Tibial nerve (tissue), 4 donors: ENCODE data around the gene MMP26. TPM values are rescaled to one million over a fixed set of nuclear protein-coding genes. Genes with fewer than 3 reads are reported as not detected.

Experiments
- DNase-seq, 2 donors: peaks; one replicate each; pipeline ENCODE4 v3.0.0-alpha.2; 2019; ENCODE audit warnings: low spot score in 2 of 2
- H3K27ac ChIP-seq, 4 donors: fragments of 200-600 bp; sonication (generic) in 3 of 4; one replicate each; pipeline ENCODE4 v1.5.1; 2017 to 2019; ENCODE audit warnings: mild to moderate bottlenecking in 1 of 4
- H3K27me3 ChIP-seq, 2 donors: fragments of 200-600 bp; sonication (generic) in 1 of 2; one replicate each; pipeline versions ENCODE4 v1.5.1 to v1.6.0; 2017 to 2019
- H3K36me3 ChIP-seq, 3 donors: fragments of 200-600 bp; sonication (generic); one replicate each; pipeline ENCODE4 v1.5.1; 2018 to 2019
- H3K4me1 ChIP-seq, 4 donors: fragments of 200-600 bp; sonication (generic) in 3 of 4; one replicate each; pipeline ENCODE4 v1.5.1; 2017 to 2019
- H3K4me3 ChIP-seq, 4 donors: fragments of 200-600 bp; sonication (generic) in 3 of 4; one replicate each; pipeline ENCODE4 v1.5.1; 2017 to 2019; ENCODE audit warnings: mild to moderate bottlenecking in 1 of 4, moderate library complexity in 1 of 4
- H3K9me3 ChIP-seq, 4 donors: fragments of 200-600 bp; sonication (generic) in 3 of 4; one replicate each; pipeline ENCODE4 v1.5.1; 2017 to 2019
- EP300 ChIP-seq, 2 donors: sonication (generic); formaldehyde crosslinking; IDR thresholded peaks; one replicate each; pipeline ENCODE4 v1.6.1; 2017; ENCODE audit warnings: antibody characterized with exemption in 2 of 2, mild to moderate bottlenecking in 1 of 2
- POLR2A ChIP-seq, 2 donors: fragments of 450-650 bp; IDR thresholded peaks; one replicate each; pipeline ENCODE4 v1.6.1; 2017; ENCODE audit warnings: antibody characterized with exemption in 2 of 2, mild to moderate bottlenecking in 2 of 2, moderate library complexity in 2 of 2
- WGBS, 2 donors: methylation state at CpG; one replicate each; pipeline ENCODE4 v1.1.5; 2018; 5-methylcytosine and 5-hydroxymethylcytosine counted together
- total RNA-seq, 4 donors: library from RNA; depleted of rRNA; stranded (reverse); fragments of >200 nt; gene quantifications; one replicate each; pipeline ENCODE4 v1.1.0, GENCODE V29; 2016
- TF ChIP-seq, protein P1 (sequence below), 5 experiments: fragments of 200-600 bp in 3 of 5; fragments of 450-650 bp in 2 of 5; sonication (generic) in 3 of 5; IDR thresholded peaks; one replicate each; pipeline ENCODE4 v1.5.1; 2016 to 2019; ENCODE audit warnings: antibody characterized with exemption in 5 of 5, mild to moderate bottlenecking in 3 of 5, moderate library complexity in 2 of 5

Gene MMP26
- total RNA-seq, 4 donors from 2014 or later, result not detected

DNA sequence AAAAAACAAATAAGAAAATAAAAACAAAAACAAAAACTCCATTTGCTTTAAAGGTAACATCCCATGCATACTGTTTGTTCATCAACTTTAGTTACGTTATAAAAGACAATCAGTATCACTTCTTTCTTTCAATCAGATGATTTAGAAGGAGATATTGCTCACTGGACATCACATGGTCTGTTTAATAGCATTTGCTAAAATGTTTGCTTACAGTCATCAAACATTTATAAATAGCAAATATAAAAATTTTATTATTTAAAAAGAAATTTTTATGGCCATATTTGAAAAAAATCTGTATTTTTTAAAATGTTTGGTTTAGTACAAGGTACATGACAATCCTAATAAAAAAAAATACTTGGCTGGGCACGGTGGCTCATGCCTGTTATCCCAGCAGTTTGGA lies 22.6 kb downstream of the MMP26 start:
- 86 to 91% methylated on average over 2 of the region's 2 CpGs for WGBS, 2 donors
- H3K4me1 ChIP-seq, result no peaks in the 10 kb centered on the region
- H3K27me3 ChIP-seq, result no peaks in the 10 kb centered on the region
- no peaks in the 10 kb centered on the region for H3K9me3 ChIP-seq
- DNase-seq, result no peak
- TF ChIP-seq, protein P1, sequence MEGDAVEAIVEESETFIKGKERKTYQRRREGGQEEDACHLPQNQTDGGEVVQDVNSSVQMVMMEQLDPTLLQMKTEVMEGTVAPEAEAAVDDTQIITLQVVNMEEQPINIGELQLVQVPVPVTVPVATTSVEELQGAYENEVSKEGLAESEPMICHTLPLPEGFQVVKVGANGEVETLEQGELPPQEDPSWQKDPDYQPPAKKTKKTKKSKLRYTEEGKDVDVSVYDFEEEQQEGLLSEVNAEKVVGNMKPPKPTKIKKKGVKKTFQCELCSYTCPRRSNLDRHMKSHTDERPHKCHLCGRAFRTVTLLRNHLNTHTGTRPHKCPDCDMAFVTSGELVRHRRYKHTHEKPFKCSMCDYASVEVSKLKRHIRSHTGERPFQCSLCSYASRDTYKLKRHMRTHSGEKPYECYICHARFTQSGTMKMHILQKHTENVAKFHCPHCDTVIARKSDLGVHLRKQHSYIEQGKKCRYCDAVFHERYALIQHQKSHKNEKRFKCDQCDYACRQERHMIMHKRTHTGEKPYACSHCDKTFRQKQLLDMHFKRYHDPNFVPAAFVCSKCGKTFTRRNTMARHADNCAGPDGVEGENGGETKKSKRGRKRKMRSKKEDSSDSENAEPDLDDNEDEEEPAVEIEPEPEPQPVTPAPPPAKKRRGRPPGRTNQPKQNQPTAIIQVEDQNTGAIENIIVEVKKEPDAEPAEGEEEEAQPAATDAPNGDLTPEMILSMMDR (IDR thresholded peaks at IDR 0.05), result no peak
- TF ChIP-seq EP300 (IDR thresholded peaks at IDR 0.05) (no peak), POLR2A (IDR thresholded peaks at IDR 0.05) (no peak)
- no peak overlapping the region for H3K4me3 ChIP-seq
- H3K36me3 ChIP-seq, result no peaks in the 10 kb centered on the region
- H3K27ac ChIP-seq, result no peak overlapping the region

DNA sequence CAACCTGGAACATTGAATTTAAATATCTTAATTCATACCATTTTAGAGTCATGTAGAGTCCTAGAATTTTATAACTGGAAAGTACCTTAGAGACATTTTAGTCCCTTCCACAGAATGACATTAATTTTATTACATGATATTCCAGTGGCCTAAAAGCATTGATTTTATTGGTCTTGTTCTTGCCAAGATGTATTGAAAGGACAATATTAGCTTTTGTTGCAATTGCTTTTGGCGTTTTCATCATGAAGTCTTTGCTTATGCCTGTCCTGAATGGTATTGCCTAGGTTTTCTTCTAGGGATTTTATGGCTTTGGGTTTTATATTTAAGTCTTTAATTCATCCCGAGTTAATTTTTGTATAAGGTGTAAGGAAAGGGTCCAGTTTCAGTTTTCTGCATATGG lies 36.2 kb downstream of the MMP26 start:
- 79 to 85% methylated on average over 2 of the region's 2 CpGs for WGBS, 2 donors
- Histone ChIP-seq H3K4me3 (no peak overlapping the region), H3K4me1 (no peaks in the 10 kb centered on the region)

DNA sequence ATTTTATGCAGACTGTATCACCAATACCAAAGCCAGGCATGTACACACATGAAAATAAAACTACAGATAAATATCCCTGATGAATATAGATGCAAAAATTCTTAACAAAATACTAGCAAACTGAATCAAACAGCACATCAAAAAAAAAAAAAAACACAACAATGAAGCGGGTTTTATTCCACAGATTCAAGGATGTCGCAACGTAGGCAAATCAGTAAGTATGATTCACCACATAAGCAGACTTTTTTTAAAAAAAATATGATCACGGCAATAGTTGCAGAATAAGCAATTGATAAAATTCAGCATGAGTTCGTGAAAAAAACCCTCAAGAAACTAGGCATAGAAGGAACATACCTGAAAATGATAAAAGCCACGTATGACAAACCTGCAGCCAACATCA lies 43.9 kb downstream of the MMP26 start:
- H3K36me3 ChIP-seq, result no peaks in the 10 kb centered on the region
- no peak overlapping the region for H3K4me3 ChIP-seq
- H3K9me3 ChIP-seq, result no peaks in the 10 kb centered on the region
- no peak overlapping the region for H3K27ac ChIP-seq
- no peaks in the 10 kb centered on the region for H3K27me3 ChIP-seq
- TF ChIP-seq EP300 (IDR thresholded peaks at IDR 0.05), result no peak
- TF ChIP-seq, protein P1 (IDR thresholded peaks at IDR 0.05), result no peak
- TF ChIP-seq POLR2A (IDR thresholded peaks at IDR 0.05), result no peak
- no peaks in the 10 kb centered on the region for H3K4me1 ChIP-seq
- no peak for DNase-seq
- WGBS, 2 donors, result 70 to 81% methylated on average over 6 of the region's 6 CpGs

More for the DNA sequence above, 36.2 kb downstream of the MMP26 start:
- no peaks in the 10 kb centered on the region for H3K27me3 ChIP-seq
- H3K27ac ChIP-seq, result no peak overlapping the region
- TF ChIP-seq POLR2A (IDR thresholded peaks at IDR 0.05), result no peak
- TF ChIP-seq, protein P1 (IDR thresholded peaks at IDR 0.05), result no peak
- no peaks in the 10 kb centered on the region for H3K36me3 ChIP-seq
- H3K9me3 ChIP-seq, result no peaks in the 10 kb centered on the region
- no peak for DNase-seq

DNA sequence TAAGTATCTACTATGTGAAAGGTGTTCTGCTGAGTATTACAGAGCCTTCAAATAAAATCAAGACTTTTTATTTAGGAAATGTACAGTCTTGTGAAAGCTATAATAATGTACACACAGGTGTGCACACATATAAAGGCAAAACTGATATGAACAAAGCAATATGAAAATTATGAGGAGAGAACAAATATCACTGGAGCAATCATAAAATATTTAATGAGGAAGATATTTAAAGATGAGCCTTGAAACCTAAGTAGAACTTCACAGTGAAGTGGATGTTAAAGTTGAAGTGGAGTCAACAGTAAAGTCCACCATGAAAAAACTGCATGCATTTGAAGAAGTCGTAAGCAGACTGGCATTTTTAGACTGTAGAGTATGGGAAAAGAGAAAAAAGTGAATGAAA lies 46.6 kb downstream of the MMP26 start:
- DNase-seq, result no peak
- Histone ChIP-seq H3K4me1 (no peaks in the 10 kb centered on the region), H3K27ac (no peak overlapping the region), H3K4me3 (no peak overlapping the region), H3K9me3 (no peaks in the 10 kb centered on the region), H3K27me3 (no peaks in the 10 kb centered on the region), H3K36me3 (no peaks in the 10 kb centered on the region)
- WGBS, 2 donors, result 82 to 89% methylated on average over 1 of the region's 1 CpG
- no peak for TF ChIP-seq EP300 (IDR thresholded peaks at IDR 0.05)
- TF ChIP-seq, protein P1 (IDR thresholded peaks at IDR 0.05), result no peak

Other genes with a start within 250 kb of the MMP26 start
- gene OR52K1, start 222.1 kb upstream of the MMP26 start, total RNA-seq, result not detected
- not detected for gene OR52M1, start 159.6 kb upstream of the MMP26 start, total RNA-seq
- not detected for gene OR52I2, start 123.0 kb upstream of the MMP26 start, total RNA-seq
- gene OR52I1, start 110.7 kb upstream of the MMP26 start, total RNA-seq, result not detected
- 10 to 100 TPM in 3 of 4 donors, 1 to 10 TPM in 1; 8.1 to 14.2 (median 11.8) TPM for gene TRIM68, start 96.6 kb upstream of the MMP26 start, total RNA-seq
- not detected for gene OR51D1, start 67.3 kb upstream of the MMP26 start, total RNA-seq
- gene OR51E1, start 60.8 kb upstream of the MMP26 start, total RNA-seq, result under 1 TPM; 0.21 to 0.39 (median 0.26) TPM
- under 1 TPM in 2 of 4 donors, not detected in 2; 0.20 to 0.42 TPM for gene OR51E2, start 6.9 kb upstream of the MMP26 start, total RNA-seq
- gene OR51F1, start 65.2 kb downstream of the MMP26 start, total RNA-seq, result not detected
- not detected for gene OR52R1, start 99.6 kb downstream of the MMP26 start, total RNA-seq
- gene OR51F2, start 116.5 kb downstream of the MMP26 start, total RNA-seq, result not detected
- gene OR51S1, start 144.4 kb downstream of the MMP26 start, total RNA-seq, result not detected
- gene OR51T1, start 177.1 kb downstream of the MMP26 start, total RNA-seq, result not detected
- gene OR51A7, start 199.0 kb downstream of the MMP26 start, total RNA-seq, result not detected
- not detected for gene OR51G2, start 214.6 kb downstream of the MMP26 start, total RNA-seq
- gene OR51G1, start 219.6 kb downstream of the MMP26 start, total RNA-seq, result not detected
- gene OR51A4, start 242.8 kb downstream of the MMP26 start, total RNA-seq, result not detected